ENCODE results near the gene FIS1. TPM values are rescaled to one million over a fixed set of nuclear protein-coding genes. Genes with fewer than 3 reads are reported as not detected.
"Not testable (repeated sequence)": the region's sequence is repeated elsewhere in the genome, so short reads cannot be mapped to it uniquely, and the experiment has no call there.

Gene FIS1
- total RNA-seq, 1 donor: 123 TPM

- TF ChIP-seq CTCF (IDR thresholded peaks at IDR 0.05; ENCODE audit: insufficient read depth, low read length): no peak
- DNase-seq (ENCODE audit: low read depth): no peak
- no peak overlapping the region for H3K4me3 ChIP-seq (ENCODE audit: low read depth, low read length)
Measured at GRCh38 chr7:101287032-101287431, 42.2 kb upstream of the FIS1 start.

DNA sequence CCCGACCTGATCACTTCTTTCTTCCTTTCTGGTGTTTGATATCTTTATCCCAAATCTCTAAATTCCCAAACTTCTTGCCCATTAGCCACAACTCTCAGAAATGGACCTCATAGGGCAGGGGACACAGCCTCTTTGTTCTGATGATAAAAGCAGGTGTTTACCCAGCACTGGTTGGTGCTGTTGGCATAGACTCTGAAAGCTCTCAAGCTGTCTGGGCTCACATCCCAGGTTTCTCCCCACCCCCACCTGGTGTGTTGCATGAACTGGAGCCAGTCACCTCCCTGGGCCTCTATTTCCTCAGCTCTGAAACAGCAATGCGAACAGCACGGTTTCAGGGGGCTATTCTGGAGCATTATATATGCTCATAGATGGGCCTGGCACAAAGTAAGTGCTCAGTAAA lies 41.0 kb upstream of the FIS1 start:
- not testable (repeated sequence) for H3K4me3 ChIP-seq (ENCODE audit: low read depth, low read length); DNase-seq (ENCODE audit: low read depth)

GRCh38 chr7:101285171-101285570 lies 40.3 kb upstream of the FIS1 start:
- H3K4me3 ChIP-seq (ENCODE audit: low read depth, low read length): no peak overlapping the region
- no peak for DNase-seq (ENCODE audit: low read depth)
- TF ChIP-seq CTCF (IDR thresholded peaks at IDR 0.05; ENCODE audit: insufficient read depth, low read length): no peak

DNA sequence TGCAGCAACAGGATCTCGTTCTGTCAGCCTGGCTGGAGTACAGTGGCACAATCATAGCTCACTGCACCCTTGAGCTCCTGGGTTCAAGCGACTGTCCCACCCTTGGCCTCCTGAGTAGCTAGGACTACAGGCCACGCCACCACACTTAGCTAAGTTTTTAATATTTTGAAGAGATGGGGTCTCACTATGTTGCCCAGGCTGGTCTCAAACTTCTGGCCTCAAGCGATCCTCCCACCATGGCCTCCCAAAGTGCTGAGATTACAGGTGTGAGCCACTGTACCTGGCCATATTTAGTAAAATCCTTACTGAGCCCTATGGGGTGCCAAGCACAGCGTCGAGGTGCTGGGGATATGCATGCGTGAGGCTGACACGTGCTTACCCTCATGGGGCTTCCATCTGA lies 36.0 kb upstream of the FIS1 start:
- H3K4me3 ChIP-seq (ENCODE audit: low read depth, low read length); DNase-seq (ENCODE audit: low read depth): not testable (repeated sequence)

- DNase-seq (ENCODE audit: low read depth): peak; percentile 28
- no peak overlapping the region for H3K4me3 ChIP-seq (ENCODE audit: low read depth, low read length)
- TF ChIP-seq CTCF (IDR thresholded peaks at IDR 0.05; ENCODE audit: insufficient read depth, low read length): no peak
Measured at GRCh38 chr7:101278461-101279292, 33.8 kb upstream of the FIS1 start.

DNA sequence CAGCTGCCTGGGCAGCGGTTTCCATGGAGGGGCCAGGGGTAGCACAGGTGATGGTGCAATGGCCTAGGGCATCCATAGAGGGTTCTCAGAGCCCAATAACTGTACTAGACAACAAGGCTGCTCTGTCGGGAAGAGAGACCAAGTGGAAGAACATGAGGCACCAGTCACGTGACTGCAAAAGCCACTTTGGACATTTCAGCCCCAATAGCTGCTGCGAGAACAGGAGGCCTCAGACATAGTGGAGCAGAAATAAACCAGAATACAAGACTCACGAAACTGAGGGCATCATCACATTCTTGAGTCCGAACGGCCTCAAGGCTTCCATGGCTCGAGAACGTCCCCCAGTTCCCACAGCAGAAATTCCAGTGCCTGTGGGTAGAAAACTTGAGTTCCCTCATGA lies 32.3 kb upstream of the FIS1 start:
- no peak for TF ChIP-seq CTCF (IDR thresholded peaks at IDR 0.05; ENCODE audit: insufficient read depth, low read length)
- no peak for DNase-seq (ENCODE audit: low read depth)

GRCh38 chr7:101273206-101273605 lies 28.3 kb upstream of the FIS1 start:
- no peak for TF ChIP-seq CTCF (IDR thresholded peaks at IDR 0.05; ENCODE audit: insufficient read depth, low read length)
- DNase-seq (ENCODE audit: low read depth): no peak
- H3K4me3 ChIP-seq (ENCODE audit: low read depth, low read length): no peak overlapping the region

More for the DNA sequence above, 32.3 kb upstream of the FIS1 start:
- no peak overlapping the region for H3K4me3 ChIP-seq (ENCODE audit: low read depth, low read length)

GRCh38 chr7:101271021-101271420 lies 26.1 kb upstream of the FIS1 start:
- no peak for DNase-seq (ENCODE audit: low read depth)
- no peak overlapping the region for H3K4me3 ChIP-seq (ENCODE audit: low read depth, low read length)
- no peak for TF ChIP-seq CTCF (IDR thresholded peaks at IDR 0.05; ENCODE audit: insufficient read depth, low read length)

All from fibroblast of the aortic adventitia (primary cell).